GDM1 (cell line): ENCODE results near the gene LGALSL.

Experiments
- DNase-seq: peaks from one replicate; lab custom pipeline; 2025; lab: John Stamatoyannopoulos, UW

The LGALSL gene

GRCh38 chr2:64453770-64454385 is at the start of gene LGALSL:
TSS of gene LGALSL (plus strand) at chr2:64454162. CDS start at chr2:64454546, 384 bp downstream.
- peak; percentile 11 for DNase-seq

GRCh38 chr2:64404743-64405142 is 49.2 kb upstream of the LGALSL start:
- no peak for DNase-seq

- no peak for DNase-seq
These were observed 48.2 kb upstream of the LGALSL start for GRCh38 chr2:64405581-64406406.

GRCh38 chr2:64406407-64406774 is 47.6 kb upstream of the LGALSL start:
- no peak for DNase-seq

- DNase-seq = no peak
These were observed 45.9 kb upstream of the LGALSL start for GRCh38 chr2:64408031-64408430.

- DNase-seq = no peak
These were observed 43.3 kb upstream of the LGALSL start for GRCh38 chr2:64410671-64411070.

- no peak for DNase-seq
These were observed 41.3 kb upstream of the LGALSL start for GRCh38 chr2:64412671-64413070.

GRCh38 chr2:64414736-64415435 is 39.1 kb upstream of the LGALSL start:
- no peak for DNase-seq

- no peak for DNase-seq
These were observed 36.3 kb upstream of the LGALSL start for GRCh38 chr2:64417624-64418023.

GRCh38 chr2:64419596-64420165 is 34.3 kb upstream of the LGALSL start:
- no peak for DNase-seq

GRCh38 chr2:64420677-64421076 is 33.3 kb upstream of the LGALSL start:
- DNase-seq = no peak

GRCh38 chr2:64421201-64421600 is 32.8 kb upstream of the LGALSL start:
- DNase-seq = no peak

- DNase-seq = no peak
These were observed 31.5 kb upstream of the LGALSL start for GRCh38 chr2:64422466-64422865.

- no peak for DNase-seq
These were observed 30.7 kb upstream of the LGALSL start for GRCh38 chr2:64423303-64423702.

GRCh38 chr2:64424416-64424987 is 29.5 kb upstream of the LGALSL start:
- no peak for DNase-seq

- DNase-seq = no peak
These were observed 27.6 kb upstream of the LGALSL start for GRCh38 chr2:64426183-64426952.

- DNase-seq = no peak
These were observed 19.8 kb upstream of the LGALSL start for GRCh38 chr2:64434039-64434657.

- no peak for DNase-seq
These were observed 16.1 kb upstream of the LGALSL start for GRCh38 chr2:64437883-64438282.

GRCh38 chr2:64439194-64439593 is 14.8 kb upstream of the LGALSL start:
- DNase-seq = no peak

GRCh38 chr2:64440843-64441242 is 13.1 kb upstream of the LGALSL start:
- DNase-seq = no peak

GRCh38 chr2:64442277-64442676 is 11.7 kb upstream of the LGALSL start:
- DNase-seq = no peak
